HCT116 (cell line): Measurements from ENCODE around the gene AKAP13. TPM values are rescaled to one million over a fixed set of nuclear protein-coding genes. Genes with fewer than 3 reads are reported as not detected.

Experiments used
- ATAC-seq: fragments of 200-7000 bp; cut with Tn5 transposase; 2 replicates; pipeline ENCODE4 v1.9.1; 2020; ENCODE audit warnings: mild to moderate bottlenecking, moderate library complexity
- BruUV-seq: library from RNA; stranded (reverse); fragments of 400-500 nt; replicated peaks from 2 replicates; lab custom pipeline; 2021; lab: Mats Ljungman, UMichigan
- CTCF ChIA-PET: fragments of 300-600 bp; sonication (Branson Sonifier 250); formaldehyde crosslinking; loops from one replicate; lab custom pipeline; 2021; ENCODE audit warnings: antibody characterized with exemption; lab: Charles Lee
- POLR2A ChIA-PET: fragments of 300-600, 350-600 bp; sonication (Branson Sonifier 250); formaldehyde crosslinking; loops from one replicate; lab custom pipeline; 2021; ENCODE audit warnings: antibody characterized with exemption; lab: Charles Lee
- RAD21 ChIA-PET, 2 experiments: fragments of 300-600 bp; sonication (Branson Sonifier 250); formaldehyde crosslinking; loops; one replicate each; lab custom pipeline; 2023; ENCODE audit warnings: low total read pairs in 2 of 2; ENCODE audit not compliant: uncharacterized antibody in 2 of 2, unreplicated experiment in 2 of 2, low non-redundant PET in 1 of 2; lab: Charles Lee
- DNase-seq: peaks from one replicate; pipeline ENCODE4 v3.0.0-alpha.2; 2010; ENCODE audit warnings: low read depth, low spot score
- H2AFZ ChIP-seq: fragments of 200-600 bp; shearing (Covaris generic), sonication (generic); 2 replicates; pipeline ENCODE4 v1.6.1; 2017; ENCODE audit warnings: low read depth, mixed run types, mixed read lengths, antibody characterized with exemption, low read length; ENCODE audit not compliant: poor library complexity, severe bottlenecking
- H3K27ac ChIP-seq: 2 replicates; pipeline ENCODE4 v1.5.1; 2012; ENCODE audit warnings: low read depth, low read length
- H3K27me3 ChIP-seq: fragments of 200-600 bp; sonication (generic); 2 replicates; pipeline ENCODE4 v1.6.1; 2016; ENCODE audit warnings: mixed run types, low read length, mixed read lengths; ENCODE audit not compliant: insufficient read depth
- H3K36me3 ChIP-seq, 2 experiments: fragments of 200-500 bp in 1 of 2; fragments of 200-600 bp in 1 of 2; sonication (Bioruptor generic) in 1 of 2; sonication (generic) in 1 of 2; 2 replicates each; pipeline versions ENCODE4 v1.5.1 to v1.6.1; 2014 to 2016; ENCODE audit warnings: low read length in 2 of 2, inconsistent platforms in 1 of 2, mixed read lengths in 1 of 2, mixed run types in 1 of 2; ENCODE audit not compliant: insufficient read depth in 2 of 2, control insufficient read depth in 1 of 2
- H3K4me1 ChIP-seq, 2 experiments: fragments of 200-600 bp in 1 of 2; sonication (generic) in 1 of 2; 2 replicates each; pipeline versions ENCODE4 v1.5.1 to v1.6.1; 2012 to 2017; ENCODE audit warnings: low read length in 2 of 2, inconsistent platforms in 1 of 2, mild to moderate bottlenecking in 1 of 2, mixed read lengths in 1 of 2, mixed run types in 1 of 2, moderate library complexity in 1 of 2; ENCODE audit not compliant: insufficient read depth in 2 of 2, control insufficient read depth in 1 of 2
- H3K4me2 ChIP-seq: fragments of 200-600 bp; sonication (generic); 2 replicates; pipeline ENCODE4 v1.6.1; 2017; ENCODE audit warnings: mixed run types, low read length, mixed read lengths
- H3K4me3 ChIP-seq, 2 experiments: fragments of 200-600 bp in 1 of 2; sonication (generic) in 1 of 2; replicated peaks in 1 of 2; 2 replicates each; pipeline ENCODE4 v1.5.1; 2011 to 2016; ENCODE audit warnings: low read length in 2 of 2, control low read depth in 1 of 2, low read depth in 1 of 2, mild to moderate bottlenecking in 1 of 2, mixed read lengths in 1 of 2, mixed run types in 1 of 2
- H3K79me2 ChIP-seq: fragments of 200-600 bp; sonication (generic); 2 replicates; pipeline ENCODE4 v1.6.1; 2017; ENCODE audit warnings: mild to moderate bottlenecking, mixed run types, low read length, moderate library complexity, mixed read lengths; ENCODE audit not compliant: insufficient read depth
- H3K9ac ChIP-seq: fragments of 200-600 bp; sonication (generic); 2 replicates; pipeline ENCODE4 v1.6.1; 2016; ENCODE audit warnings: low read length, mixed read lengths
- H3K9me2 ChIP-seq: fragments of 200-600 bp; sonication (generic), shearing (Covaris generic); 2 replicates; pipeline ENCODE4 v1.6.1; 2017; ENCODE audit warnings: mixed run types, mild to moderate bottlenecking, moderate library complexity; ENCODE audit not compliant: insufficient read depth
- H3K9me3 ChIP-seq, 2 experiments: fragments of 200-500 bp in 1 of 2; fragments of 200-600 bp in 1 of 2; sonication (Bioruptor generic) in 1 of 2; sonication (generic) in 1 of 2; 2 replicates each; pipeline ENCODE4 v1.6.1; 2014 to 2017; ENCODE audit warnings: low read length in 2 of 2, mixed read lengths in 2 of 2, inconsistent platforms in 1 of 2, low read depth in 1 of 2, mild to moderate bottlenecking in 1 of 2, mixed run types in 1 of 2, moderate library complexity in 1 of 2; ENCODE audit not compliant: control insufficient read depth in 1 of 2, insufficient read depth in 1 of 2
- H4K20me1 ChIP-seq: fragments of 200-600 bp; sonication (generic), shearing (Covaris generic); 2 replicates; pipeline ENCODE4 v1.6.1; 2017; ENCODE audit warnings: mixed run types, mild to moderate bottlenecking, moderate library complexity; ENCODE audit not compliant: insufficient read depth
- CBX3 ChIP-seq: IDR thresholded peaks from 2 replicates; pipeline ENCODE4 v1.6.1; 2012; ENCODE audit warnings: low read depth
- CEBPB ChIP-seq: IDR thresholded peaks from 2 replicates; pipeline ENCODE4 v1.6.1; 2012; ENCODE audit warnings: low read depth
- EGR1 ChIP-seq: IDR thresholded peaks from 2 replicates; pipeline ENCODE4 v1.6.1; 2012; ENCODE audit warnings: low read depth
- ELF1 ChIP-seq: IDR thresholded peaks from 2 replicates; pipeline ENCODE4 v1.6.1; 2012; ENCODE audit warnings: low read depth, borderline replicate concordance
- EZH2 ChIP-seq: fragments of 200-600 bp; sonication (generic); IDR thresholded peaks from 2 replicates; pipeline ENCODE4 v1.6.1; 2017; ENCODE audit warnings: antibody characterized with exemption, mixed run types
- EZH2phosphoT487 ChIP-seq: fragments of 200-600 bp; IDR thresholded peaks from 2 replicates; pipeline ENCODE4 v1.6.1; 2018; ENCODE audit warnings: antibody characterized with exemption, borderline replicate concordance
- FOSL1 ChIP-seq: IDR thresholded peaks from 2 replicates; pipeline ENCODE4 v1.6.1; 2012; ENCODE audit warnings: low read depth
- JUND ChIP-seq: IDR thresholded peaks from 2 replicates; pipeline ENCODE4 v1.6.1; 2012
- MAX ChIP-seq: IDR thresholded peaks from 2 replicates; pipeline ENCODE4 v1.6.1; 2012
- POLR2AphosphoS5 ChIP-seq: IDR thresholded peaks from 2 replicates; pipeline ENCODE4 v1.6.1; 2011; ENCODE audit warnings: mild to moderate bottlenecking, low read depth, low read length, moderate library complexity
- RAD21 ChIP-seq: IDR thresholded peaks from 2 replicates; pipeline ENCODE4 v1.6.1; 2012; ENCODE audit warnings: low read depth, mild to moderate bottlenecking
- SIN3A ChIP-seq: IDR thresholded peaks from 2 replicates; pipeline ENCODE4 v1.6.1; 2012; ENCODE audit warnings: low read depth
- SP1 ChIP-seq: IDR thresholded peaks from 2 replicates; pipeline ENCODE4 v1.6.1; 2012; ENCODE audit warnings: low read depth
- SRF ChIP-seq: IDR thresholded peaks from 2 replicates; pipeline ENCODE4 v1.6.1; 2012; ENCODE audit warnings: low read depth
- TCF7L2 ChIP-seq: IDR thresholded peaks from 2 replicates; pipeline ENCODE4 v1.7.0; 2011; ENCODE audit warnings: borderline replicate concordance, inconsistent platforms; ENCODE audit not compliant: insufficient read depth, insufficient read length; ENCODE audit errors: extremely low read depth
- ZBTB33 ChIP-seq: IDR thresholded peaks from 2 replicates; pipeline ENCODE4 v1.6.1; 2011; ENCODE audit warnings: mild to moderate bottlenecking, low read length, moderate library complexity; ENCODE audit not compliant: insufficient replicate concordance; ENCODE audit errors: extremely low read depth
- ZNF274 ChIP-seq: fragments of 200-500 bp; sonication (Bioruptor generic); IDR thresholded peaks from 2 replicates; pipeline ENCODE4 v1.6.1; 2014; ENCODE audit warnings: mild to moderate bottlenecking, low read depth, low read length, inconsistent platforms
- intact Hi-C: fragments of 100-400 bp; cut with micrococcal nuclease; formaldehyde crosslinking; loops from 2 replicates; pipeline ENCODE4 v1.10.0; 2022
- total RNA-seq: library from RNA; stranded (reverse); gene quantifications from one replicate; pipeline ENCODE4 v1.2.1, GENCODE V29; 2021; ENCODE audit not compliant: unreplicated experiment
- TF ChIP-seq, protein P1 (sequence below): IDR thresholded peaks from 2 replicates; pipeline ENCODE4 v1.6.1; 2012

Gene AKAP13
- total RNA-seq, 1 experiment from 2014 or later: 43.1 TPM

DNA sequence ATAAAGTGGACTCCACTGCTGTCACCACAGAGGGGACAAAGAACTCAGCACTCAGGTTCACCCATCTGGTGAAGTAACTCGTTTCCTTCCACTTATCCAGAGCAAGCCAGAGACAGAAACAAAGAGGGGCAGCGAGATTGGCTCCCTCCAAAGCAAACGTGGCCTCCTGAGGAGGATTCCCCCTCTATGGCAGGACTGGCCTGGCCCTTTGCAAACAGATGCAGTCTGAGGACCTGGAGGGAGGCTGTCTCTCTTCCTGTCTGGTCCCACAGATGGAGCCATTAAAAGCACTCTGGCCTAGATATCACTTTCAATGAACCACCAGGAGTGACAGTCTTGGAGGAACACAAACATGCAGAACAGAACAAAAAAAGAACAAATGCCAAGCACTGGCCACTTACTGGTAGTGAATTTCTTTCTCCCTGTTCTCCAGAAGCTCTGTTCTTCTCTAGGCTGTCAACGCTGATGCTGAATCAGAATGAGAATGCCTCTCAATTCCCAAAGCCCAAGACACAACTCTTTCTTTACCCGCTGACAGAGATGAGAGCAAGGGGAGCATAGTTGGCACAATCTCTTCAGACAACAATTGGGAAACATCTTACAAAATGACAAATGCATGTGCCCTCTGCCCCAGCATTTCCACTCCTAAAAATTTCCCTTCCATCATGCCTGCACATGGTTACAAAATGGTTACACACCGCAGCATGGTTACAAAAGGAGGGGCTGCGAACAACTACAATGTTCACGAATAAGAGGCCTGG, 400.0 kb downstream of the AKAP13 start:
- Histone ChIP-seq H3K4me3 (no peak overlapping the region), H3K36me3 (no peaks in the 10 kb centered on the region), H3K4me2 (no peak overlapping the region), H3K27ac (no peak overlapping the region), H4K20me1 (no peaks in the 10 kb centered on the region), H3K79me2 (peaks cover 17% of the 10 kb centered on the region; the same call in 1 of the 2 replicates), H3K9me3 (no peaks in the 10 kb centered on the region), H3K9me2 (no peaks in the 10 kb centered on the region), H3K4me1 (peaks cover 3 to 7% of the 10 kb centered on the region in 2 experiments), H2AFZ (no peak overlapping the region), H3K27me3 (no peaks in the 10 kb centered on the region), H3K9ac (no peak overlapping the region)
- ATAC-seq (no peak), DNase-seq (no peak)
- RAD21 ChIA-PET: no interaction called here
- intact Hi-C loops: no loop called here
- POLR2A ChIA-PET: no interaction called here
- BruUV-seq: no TSS peak
- CTCF ChIA-PET: no interaction called here
- TF ChIP-seq SIN3A (no peak), ZNF274 (no peak), POLR2AphosphoS5 (no peak)

DNA sequence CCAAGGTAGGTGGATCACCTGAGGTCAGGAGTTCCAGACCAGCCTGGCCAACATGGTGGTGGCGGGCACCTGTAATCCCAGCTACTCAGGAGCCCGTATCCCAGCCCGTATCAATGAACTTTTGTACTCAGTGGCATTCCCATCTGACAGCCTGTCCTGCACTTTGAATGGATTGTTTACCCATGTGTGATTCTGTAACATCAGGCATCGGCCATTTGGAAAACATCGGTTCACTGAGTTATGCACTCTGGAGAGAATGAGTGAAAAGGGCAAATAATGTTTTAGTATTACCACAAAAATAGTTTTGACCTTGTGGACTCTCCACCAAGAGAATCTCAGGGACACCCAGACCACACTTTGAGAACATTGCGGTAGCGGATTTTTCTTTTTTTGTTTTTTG, 400.7 kb downstream of the AKAP13 start:
- ATAC-seq (no peak), DNase-seq (no peak)
- ChIA-PET POLR2A (no interaction called here), CTCF (no interaction called here), RAD21 (no interaction called here)
- no TSS peak for BruUV-seq
- Histone ChIP-seq H3K27me3 (no peaks in the 10 kb centered on the region), H3K4me3 (no peak overlapping the region), H3K79me2 (peaks cover 17% of the 10 kb centered on the region; the same call in 1 of the 2 replicates), H3K9me3 (no peaks in the 10 kb centered on the region), H2AFZ (no peak overlapping the region), H3K36me3 (no peaks in the 10 kb centered on the region), H3K4me1 (peaks cover 9 to 13% of the 10 kb centered on the region in 2 experiments), H3K9me2 (no peaks in the 10 kb centered on the region), H3K27ac (no peak overlapping the region), H3K9ac (no peak overlapping the region), H4K20me1 (no peaks in the 10 kb centered on the region), H3K4me2 (no peak overlapping the region)
- no peak for TF ChIP-seq POLR2AphosphoS5
- no peak for TF ChIP-seq CEBPB
- TF ChIP-seq EZH2: no peak
- no peak for TF ChIP-seq RAD21
- TF ChIP-seq SRF: no peak
- TF ChIP-seq, protein P1, sequence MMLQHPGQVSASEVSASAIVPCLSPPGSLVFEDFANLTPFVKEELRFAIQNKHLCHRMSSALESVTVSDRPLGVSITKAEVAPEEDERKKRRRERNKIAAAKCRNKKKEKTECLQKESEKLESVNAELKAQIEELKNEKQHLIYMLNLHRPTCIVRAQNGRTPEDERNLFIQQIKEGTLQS: no peak
- TF ChIP-seq TCF7L2: no peak
- TF ChIP-seq JUND: no peak
- TF ChIP-seq MAX: no peak
- no peak for TF ChIP-seq EZH2phosphoT487
- TF ChIP-seq CBX3: no peak
- no peak for TF ChIP-seq SP1
- no peak for TF ChIP-seq ZBTB33
- no peak for TF ChIP-seq EGR1
- no peak for TF ChIP-seq FOSL1
- no peak for TF ChIP-seq ELF1
- intact Hi-C loops: no loop called here
